LNCaP clone FGC (cell line): ENCODE measurements around the gene CLPX.
"Not testable (repeated sequence)": the region's sequence is repeated elsewhere in the genome, so short reads cannot be mapped to it uniquely, and the experiment has no call there.

Experiments
- DNase-seq: peaks from one replicate; pipeline ENCODE4 v3.0.0-alpha.2; 2011; ENCODE audit warnings: low read depth
- H3K4me3 ChIP-seq: 2 replicates; pipeline ENCODE4 v1.5.1; 2011; ENCODE audit warnings: mild to moderate bottlenecking, low read depth, low read length, control low read depth
- TF ChIP-seq, protein P1 (sequence below): IDR thresholded peaks from 2 replicates; pipeline ENCODE4 v1.5.1; 2012; ENCODE audit warnings: mild to moderate bottlenecking; ENCODE audit not compliant: control insufficient read depth, insufficient read depth; ENCODE audit errors: extremely low read depth

CLPX gene

DNA sequence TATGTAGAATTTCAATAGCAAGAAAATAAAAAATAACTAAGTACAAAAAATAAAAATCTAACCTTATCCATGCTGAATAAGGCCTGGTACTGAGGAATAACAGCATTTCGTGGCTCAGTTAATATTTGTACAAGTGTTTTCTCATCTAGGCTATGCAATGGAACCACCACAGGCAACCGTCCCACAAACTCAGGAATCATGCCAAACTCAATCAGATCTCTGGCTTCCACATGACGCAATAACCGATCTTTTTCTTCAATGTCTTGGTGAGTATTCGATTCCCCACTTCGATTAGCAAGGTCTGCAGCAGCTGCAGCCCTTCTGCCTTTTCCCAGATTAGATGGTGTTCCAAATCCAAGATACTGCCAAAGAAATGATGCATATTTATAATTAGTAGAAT, 30.4 kb downstream of the CLPX start:
- no peak for DNase-seq
- TF ChIP-seq, protein P1, sequence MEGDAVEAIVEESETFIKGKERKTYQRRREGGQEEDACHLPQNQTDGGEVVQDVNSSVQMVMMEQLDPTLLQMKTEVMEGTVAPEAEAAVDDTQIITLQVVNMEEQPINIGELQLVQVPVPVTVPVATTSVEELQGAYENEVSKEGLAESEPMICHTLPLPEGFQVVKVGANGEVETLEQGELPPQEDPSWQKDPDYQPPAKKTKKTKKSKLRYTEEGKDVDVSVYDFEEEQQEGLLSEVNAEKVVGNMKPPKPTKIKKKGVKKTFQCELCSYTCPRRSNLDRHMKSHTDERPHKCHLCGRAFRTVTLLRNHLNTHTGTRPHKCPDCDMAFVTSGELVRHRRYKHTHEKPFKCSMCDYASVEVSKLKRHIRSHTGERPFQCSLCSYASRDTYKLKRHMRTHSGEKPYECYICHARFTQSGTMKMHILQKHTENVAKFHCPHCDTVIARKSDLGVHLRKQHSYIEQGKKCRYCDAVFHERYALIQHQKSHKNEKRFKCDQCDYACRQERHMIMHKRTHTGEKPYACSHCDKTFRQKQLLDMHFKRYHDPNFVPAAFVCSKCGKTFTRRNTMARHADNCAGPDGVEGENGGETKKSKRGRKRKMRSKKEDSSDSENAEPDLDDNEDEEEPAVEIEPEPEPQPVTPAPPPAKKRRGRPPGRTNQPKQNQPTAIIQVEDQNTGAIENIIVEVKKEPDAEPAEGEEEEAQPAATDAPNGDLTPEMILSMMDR, result no peak

DNA sequence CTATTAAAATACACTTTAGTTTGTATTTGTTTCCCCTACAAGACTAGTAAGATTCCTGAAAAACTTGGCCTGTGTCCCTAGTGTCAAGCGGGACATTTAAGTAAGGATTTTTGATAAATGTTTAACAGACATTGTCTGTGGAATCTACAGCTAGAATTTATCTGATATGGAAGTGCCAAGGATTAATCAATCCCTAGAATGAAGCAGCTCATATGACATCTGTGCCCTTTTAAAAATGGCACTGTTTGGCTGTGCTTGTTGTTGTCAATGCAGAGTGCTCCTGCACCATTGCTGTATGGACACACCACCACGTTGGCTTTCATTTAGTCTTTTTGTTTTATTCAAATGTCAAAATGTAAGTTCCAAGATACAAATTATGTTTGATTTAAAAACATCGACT, 37.2 kb downstream of the CLPX start:
- no peak overlapping the region for H3K4me3 ChIP-seq
- TF ChIP-seq, protein P1, result no peak
- DNase-seq, result no peak

More for the DNA sequence above, 30.4 kb downstream of the CLPX start:
- H3K4me3 ChIP-seq, result no peak overlapping the region

DNA sequence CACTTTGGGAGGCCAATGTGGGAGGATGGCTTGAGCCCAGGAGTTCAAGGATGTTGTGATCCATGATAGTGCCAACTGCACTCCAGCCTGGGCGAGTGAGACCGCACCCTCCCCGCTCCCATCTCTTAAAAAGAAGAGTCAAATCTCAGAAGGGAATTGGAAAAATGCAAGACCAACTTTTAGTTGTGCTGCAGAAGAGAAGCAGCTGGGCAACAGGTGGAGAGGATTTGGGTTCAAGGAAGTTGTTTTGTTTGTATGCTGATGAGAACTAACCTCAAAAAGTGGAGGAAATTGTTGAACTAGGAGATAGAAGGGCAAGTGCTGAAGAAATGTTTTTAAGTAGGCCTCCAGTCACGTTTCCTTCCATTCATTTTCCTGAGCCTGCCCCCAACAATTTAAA, 38.7 kb downstream of the CLPX start:
- TF ChIP-seq, protein P1, result no peak
- H3K4me3 ChIP-seq, result no peak overlapping the region
- no peak for DNase-seq

DNA sequence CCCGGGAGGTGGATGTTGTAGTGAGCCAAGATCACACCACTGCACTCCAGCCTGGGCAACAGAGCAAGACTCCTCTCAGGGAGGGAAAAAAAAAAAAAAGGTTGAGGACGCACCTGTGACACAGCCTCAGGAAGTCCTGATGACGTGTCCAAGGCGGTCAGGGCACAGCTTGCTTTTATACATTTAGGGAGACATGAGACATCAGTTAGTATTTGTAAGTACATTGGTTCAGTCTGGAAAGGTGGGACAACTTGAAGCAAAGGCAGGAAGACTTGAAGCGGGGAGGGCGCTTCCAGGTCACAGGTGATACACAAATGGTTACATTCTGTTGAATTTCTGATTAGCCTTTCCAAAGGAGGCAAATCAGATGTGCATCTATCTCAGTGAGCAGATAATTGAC, 46.5 kb downstream of the CLPX start:
- DNase-seq, H3K4me3 ChIP-seq: not testable (repeated sequence)

DNA sequence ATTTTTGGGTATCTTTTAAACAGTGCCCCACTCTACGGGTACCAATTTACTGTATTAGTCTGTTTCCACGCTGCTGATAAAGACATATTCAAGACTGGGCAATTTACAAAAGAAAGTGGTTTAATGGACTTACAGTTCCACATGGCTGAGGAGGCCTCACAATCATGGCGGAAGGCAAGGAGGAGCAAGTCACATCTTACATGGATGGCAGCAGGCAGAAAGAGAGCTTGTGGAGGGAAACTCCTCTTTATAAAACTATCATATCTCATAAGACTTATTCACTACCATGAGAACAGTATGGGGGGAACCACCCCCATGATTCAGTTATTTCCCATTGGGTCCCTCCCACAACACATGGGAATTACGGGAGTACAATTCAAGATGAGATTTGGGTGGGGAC, 47.2 kb downstream of the CLPX start:
- DNase-seq, H3K4me3 ChIP-seq: not testable (repeated sequence)

DNA sequence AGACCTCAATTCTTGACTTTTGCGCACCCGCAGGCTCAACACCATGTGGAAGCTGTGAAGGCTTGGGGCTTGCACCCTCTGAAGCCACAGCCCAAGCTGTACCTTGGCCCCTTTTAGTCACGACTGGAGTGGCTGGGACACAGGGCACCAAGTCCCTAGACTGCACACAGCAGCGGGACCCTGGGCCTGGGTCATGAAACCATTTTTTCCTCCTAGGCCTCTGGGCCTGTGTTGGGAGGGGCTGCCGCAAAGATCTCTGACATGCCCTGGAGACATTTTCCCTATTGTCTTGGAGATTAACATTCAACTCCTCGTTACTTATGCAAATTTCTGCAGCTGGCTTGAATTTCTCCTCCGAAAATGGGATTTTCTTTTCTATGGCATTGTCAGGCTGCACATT, 48.1 kb downstream of the CLPX start:
- not testable (repeated sequence) for DNase-seq, H3K4me3 ChIP-seq

DNA sequence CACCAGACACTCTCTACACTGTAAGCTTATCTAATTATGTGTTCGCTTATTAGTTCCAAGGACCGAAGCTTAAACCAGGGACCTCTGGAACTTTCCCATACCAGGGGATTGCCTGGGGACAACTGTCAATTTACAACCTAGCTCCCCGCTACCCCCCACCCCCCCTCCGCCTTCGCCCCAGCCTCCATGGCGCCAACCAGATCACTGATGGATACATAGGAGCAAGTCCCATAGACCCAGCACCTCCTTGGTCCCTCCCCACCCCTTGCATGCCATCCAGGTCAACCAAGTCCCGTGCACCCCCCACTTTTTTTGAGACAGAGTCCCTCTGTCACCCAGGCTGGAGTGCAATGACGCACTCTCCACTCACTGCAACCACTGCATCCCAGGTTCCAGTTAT, 50.6 kb downstream of the CLPX start:
- TF ChIP-seq, protein P1, result no peak
- no peak for DNase-seq
- peak overlapping the region; percentile 67 for H3K4me3 ChIP-seq

DNA sequence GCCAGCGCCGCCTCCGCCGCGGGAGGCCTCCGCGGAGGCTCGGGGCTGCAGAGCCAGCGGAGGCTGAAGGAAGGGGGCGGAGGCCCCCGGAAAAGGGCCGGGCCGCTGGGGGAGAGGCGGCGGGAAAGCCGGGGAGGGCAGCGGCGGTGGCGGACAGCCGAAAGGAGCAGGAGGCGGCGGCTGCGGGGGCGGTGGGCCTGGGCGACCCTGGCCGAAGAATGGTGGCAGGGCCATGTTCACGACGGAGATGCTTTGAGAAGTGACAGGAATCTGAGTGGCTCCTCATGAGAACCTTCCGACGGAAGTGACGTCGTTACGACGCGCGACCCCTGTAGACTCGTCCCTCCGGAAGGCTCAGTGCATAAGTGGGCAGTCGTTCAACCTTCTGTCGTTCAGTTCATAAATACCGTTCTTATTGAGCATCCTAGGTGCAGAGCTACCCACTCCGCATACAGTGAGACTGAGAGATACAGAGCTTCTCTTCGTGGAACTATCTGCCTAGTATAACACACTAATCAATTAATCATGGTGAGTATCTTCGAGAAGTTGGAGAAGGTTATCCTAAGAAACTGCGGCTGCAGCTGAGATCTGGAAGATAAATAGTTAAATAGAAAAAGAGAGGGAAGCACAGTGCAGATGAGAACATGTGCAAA, 51.5 kb downstream of the CLPX start, which contains the start of gene PDCD7:
TSS of gene PDCD7 (minus strand) at position 261 of the 653 bp plus-strand sequence. CDS start at position 234, 27 bp downstream.
- TF ChIP-seq, protein P1, result no peak
- peak within 1 kb of the TSS; percentile 67 for H3K4me3 ChIP-seq
- peak; percentile 89 for DNase-seq
